ENCODE results near the gene SORCS2.

DNA sequence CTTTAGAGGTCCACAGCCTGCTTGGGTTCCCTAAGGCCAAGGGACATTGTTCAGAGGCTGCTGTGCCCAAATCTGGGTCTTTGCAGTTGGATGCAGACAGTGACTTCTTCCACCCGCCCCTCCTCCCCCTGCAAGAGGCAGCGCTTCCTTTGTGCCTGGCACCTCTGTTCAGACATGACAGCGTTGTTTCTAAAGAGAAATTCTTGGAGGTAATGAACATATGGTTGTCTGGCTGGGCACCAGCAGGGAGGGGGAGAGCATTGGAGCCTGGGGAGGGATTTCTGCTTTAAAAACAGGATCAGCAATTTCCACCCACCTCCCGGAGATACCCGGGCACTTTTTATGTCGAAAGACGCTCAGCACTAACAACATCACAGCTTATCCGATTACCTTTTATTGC is 190.9 kb downstream of the SORCS2 start:
- TF ChIP-seq, protein P1, sequence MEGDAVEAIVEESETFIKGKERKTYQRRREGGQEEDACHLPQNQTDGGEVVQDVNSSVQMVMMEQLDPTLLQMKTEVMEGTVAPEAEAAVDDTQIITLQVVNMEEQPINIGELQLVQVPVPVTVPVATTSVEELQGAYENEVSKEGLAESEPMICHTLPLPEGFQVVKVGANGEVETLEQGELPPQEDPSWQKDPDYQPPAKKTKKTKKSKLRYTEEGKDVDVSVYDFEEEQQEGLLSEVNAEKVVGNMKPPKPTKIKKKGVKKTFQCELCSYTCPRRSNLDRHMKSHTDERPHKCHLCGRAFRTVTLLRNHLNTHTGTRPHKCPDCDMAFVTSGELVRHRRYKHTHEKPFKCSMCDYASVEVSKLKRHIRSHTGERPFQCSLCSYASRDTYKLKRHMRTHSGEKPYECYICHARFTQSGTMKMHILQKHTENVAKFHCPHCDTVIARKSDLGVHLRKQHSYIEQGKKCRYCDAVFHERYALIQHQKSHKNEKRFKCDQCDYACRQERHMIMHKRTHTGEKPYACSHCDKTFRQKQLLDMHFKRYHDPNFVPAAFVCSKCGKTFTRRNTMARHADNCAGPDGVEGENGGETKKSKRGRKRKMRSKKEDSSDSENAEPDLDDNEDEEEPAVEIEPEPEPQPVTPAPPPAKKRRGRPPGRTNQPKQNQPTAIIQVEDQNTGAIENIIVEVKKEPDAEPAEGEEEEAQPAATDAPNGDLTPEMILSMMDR (IDR thresholded peaks at IDR 0.05): no peak
- no peak for TF ChIP-seq POLR2A (IDR thresholded peaks at IDR 0.05)

All from esophagus squamous epithelium (tissue), 4 donors.